Measurements from ENCODE around the gene SPINT3.

DNA sequence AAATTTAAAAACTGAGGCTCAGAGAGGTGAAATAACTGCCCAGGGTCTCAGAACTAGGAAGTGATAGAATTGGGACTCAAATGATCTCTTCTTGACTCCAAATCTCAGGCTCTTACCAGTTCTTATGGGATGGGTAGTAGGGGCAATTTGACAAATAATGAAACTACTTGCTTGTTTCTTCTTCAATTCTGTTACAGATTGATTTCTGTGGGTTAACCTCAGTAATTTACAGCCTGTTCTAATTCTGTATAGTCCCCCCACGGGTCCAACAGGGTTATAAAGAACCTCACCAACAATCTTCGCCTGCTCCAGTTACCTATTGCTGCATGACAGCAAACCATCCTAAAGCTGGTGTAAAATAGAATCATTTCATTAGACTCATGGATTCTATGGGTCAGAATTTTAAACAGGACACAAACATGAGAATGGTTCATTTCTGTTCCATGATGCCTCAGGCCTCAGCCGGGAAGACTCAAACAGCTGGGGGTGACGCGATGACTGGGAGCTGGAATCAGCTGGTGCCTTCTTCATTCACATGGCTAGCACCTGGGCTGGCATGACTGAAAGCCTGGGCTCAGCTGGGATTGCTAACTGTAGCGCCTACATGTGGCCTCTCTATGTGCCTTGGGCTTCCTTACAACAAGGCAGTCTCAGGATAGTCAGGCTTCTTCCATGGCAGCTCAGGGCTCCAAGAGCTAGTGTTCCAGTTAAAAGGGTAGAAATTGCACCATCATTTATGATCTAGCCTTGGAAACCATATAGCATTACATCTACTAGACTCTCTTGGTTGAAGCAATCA is 52.5 kb downstream of the SPINT3 start:
- no peak for TF ChIP-seq EZH2 (IDR thresholded peaks at IDR 0.05; ENCODE audit: insufficient read depth, low read length)
- TF ChIP-seq, protein P1, sequence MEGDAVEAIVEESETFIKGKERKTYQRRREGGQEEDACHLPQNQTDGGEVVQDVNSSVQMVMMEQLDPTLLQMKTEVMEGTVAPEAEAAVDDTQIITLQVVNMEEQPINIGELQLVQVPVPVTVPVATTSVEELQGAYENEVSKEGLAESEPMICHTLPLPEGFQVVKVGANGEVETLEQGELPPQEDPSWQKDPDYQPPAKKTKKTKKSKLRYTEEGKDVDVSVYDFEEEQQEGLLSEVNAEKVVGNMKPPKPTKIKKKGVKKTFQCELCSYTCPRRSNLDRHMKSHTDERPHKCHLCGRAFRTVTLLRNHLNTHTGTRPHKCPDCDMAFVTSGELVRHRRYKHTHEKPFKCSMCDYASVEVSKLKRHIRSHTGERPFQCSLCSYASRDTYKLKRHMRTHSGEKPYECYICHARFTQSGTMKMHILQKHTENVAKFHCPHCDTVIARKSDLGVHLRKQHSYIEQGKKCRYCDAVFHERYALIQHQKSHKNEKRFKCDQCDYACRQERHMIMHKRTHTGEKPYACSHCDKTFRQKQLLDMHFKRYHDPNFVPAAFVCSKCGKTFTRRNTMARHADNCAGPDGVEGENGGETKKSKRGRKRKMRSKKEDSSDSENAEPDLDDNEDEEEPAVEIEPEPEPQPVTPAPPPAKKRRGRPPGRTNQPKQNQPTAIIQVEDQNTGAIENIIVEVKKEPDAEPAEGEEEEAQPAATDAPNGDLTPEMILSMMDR (IDR thresholded peaks at IDR 0.05; ENCODE audit: insufficient read depth, low read depth, low read length) = no peak
